Activated naive CD4-positive, alpha-beta T cell treated with anti-CD3 and anti-CD28 coated beads, Interleukin-2, amount 10 ng/mL, durations not matched to agents 7 days and 5 days (primary cell): Measurements from ENCODE around the gene MORN2.

ENCODE experiments used
- CTCF ChIA-PET: fragments of 350-600 bp; sonication (Branson Sonifier 250); formaldehyde crosslinking; loops from one replicate; lab custom pipeline; 2021; ENCODE audit warnings: antibody characterized with exemption; lab: Charles Lee
- DNase-seq: peaks from one replicate; pipeline ENCODE4 v3.0.0-alpha.2; 2020
- H3K27ac Mint-ChIP-seq: one replicate; pipeline ENCODE4 v1.8.0; 2021; ENCODE audit warnings: mild to moderate bottlenecking, moderate library complexity, mixed read lengths
- H3K27me3 Mint-ChIP-seq: one replicate; pipeline ENCODE4 v1.8.0; 2021; ENCODE audit warnings: mild to moderate bottlenecking, mixed read lengths
- H3K36me3 Mint-ChIP-seq: one replicate; pipeline ENCODE4 v1.8.0; 2021; ENCODE audit warnings: mixed read lengths
- H3K4me1 Mint-ChIP-seq: one replicate; pipeline ENCODE4 v1.8.0; 2021; ENCODE audit warnings: mixed read lengths
- H3K4me3 Mint-ChIP-seq: one replicate; pipeline ENCODE4 v1.8.0; 2021; ENCODE audit warnings: mild to moderate bottlenecking, moderate library complexity, mixed read lengths
- H3K9me3 Mint-ChIP-seq: one replicate; pipeline ENCODE4 v1.8.0; 2021; ENCODE audit warnings: mixed read lengths

Gene MORN2

DNA sequence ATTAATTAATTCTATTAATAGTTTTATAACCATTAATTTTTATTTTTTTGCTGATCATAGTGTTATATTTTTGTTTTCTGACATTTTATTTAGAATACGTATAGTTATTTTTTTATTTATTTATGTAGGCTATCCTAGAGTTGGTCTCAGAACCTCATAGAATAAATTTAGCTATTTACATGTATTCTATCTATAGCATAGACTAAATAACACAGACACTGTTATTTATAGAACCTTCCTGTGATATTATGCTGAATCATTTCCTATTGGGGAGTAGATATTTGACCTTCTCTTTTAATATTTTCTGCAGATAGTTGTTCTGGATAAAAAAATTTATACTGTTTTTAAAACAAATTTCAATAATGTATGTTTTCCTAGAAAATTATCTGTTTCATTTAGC is 34.1 kb downstream of the MORN2 start:
- no peak for DNase-seq
- Mint-ChIP-seq H3K27me3 (peaks cover 5% of the 10 kb centered on the region), H3K4me1 (peaks cover 6% of the 10 kb centered on the region), H3K4me3 (no peak overlapping the region), H3K9me3 (no peaks in the 10 kb centered on the region), H3K27ac (no peak overlapping the region), H3K36me3 (no peaks in the 10 kb centered on the region)
- CTCF ChIA-PET, result interaction anchor here (1.0 to 1.1 kb wide), 2 partner anchors 9 to 38 kb away, joined by 3 read pairs; no protein-coding TSS in a partner anchor

DNA sequence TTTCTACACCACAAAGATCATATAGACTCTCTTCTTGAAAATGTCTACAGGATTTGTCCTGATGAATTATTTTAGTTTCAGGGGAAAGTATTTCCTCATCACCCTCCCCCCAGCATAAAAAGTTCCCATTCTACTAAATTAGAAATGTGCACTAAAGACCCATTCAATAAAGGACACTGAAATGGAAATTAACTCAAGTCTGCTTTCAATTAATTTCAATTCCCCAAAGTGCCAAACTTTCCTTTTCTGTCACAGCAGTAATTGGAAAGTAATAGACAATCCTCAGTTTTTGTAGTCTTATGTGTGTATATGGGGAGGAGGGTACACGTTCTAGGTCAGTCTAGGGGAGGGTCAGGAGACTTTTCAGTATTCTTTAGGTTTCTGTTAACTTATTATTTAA is 35.4 kb downstream of the MORN2 start:
- no peaks in the 10 kb centered on the region for H3K36me3 Mint-ChIP-seq
- H3K27ac Mint-ChIP-seq, result no peak overlapping the region
- CTCF ChIA-PET, result no interaction called here
- H3K4me1 Mint-ChIP-seq, result peaks cover 6% of the 10 kb centered on the region
- H3K9me3 Mint-ChIP-seq, result no peaks in the 10 kb centered on the region
- DNase-seq, result no peak
- H3K27me3 Mint-ChIP-seq, result peaks cover 5% of the 10 kb centered on the region
- H3K4me3 Mint-ChIP-seq, result no peak overlapping the region

DNA sequence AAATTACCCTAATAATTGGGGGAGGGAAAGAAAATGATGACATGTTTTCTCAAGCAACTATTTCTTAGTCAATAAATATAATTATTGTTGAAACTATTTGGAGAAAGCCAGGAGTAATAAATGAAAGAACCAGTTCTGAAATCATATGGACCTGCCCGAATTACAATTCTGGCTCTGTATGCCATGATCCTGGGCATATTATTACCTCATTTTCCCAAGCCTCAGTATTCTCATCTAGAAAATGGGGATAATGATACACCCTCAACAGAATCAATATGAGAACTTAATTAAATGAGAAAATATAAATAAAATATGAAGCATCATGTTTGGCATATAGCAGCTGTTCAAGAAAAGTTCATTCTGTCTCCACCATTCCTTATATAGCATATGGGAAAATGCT is 36.8 kb downstream of the MORN2 start:
- no peak overlapping the region for H3K27ac Mint-ChIP-seq
- peaks cover 6% of the 10 kb centered on the region for H3K4me1 Mint-ChIP-seq
- CTCF ChIA-PET, result interaction anchor here (0.7 kb wide), 1 partner anchor 352 kb away, joined by 3 read pairs; no protein-coding TSS in a partner anchor
- H3K27me3 Mint-ChIP-seq, result peaks cover 4% of the 10 kb centered on the region
- DNase-seq, result no peak
- H3K9me3 Mint-ChIP-seq, result no peaks in the 10 kb centered on the region
- no peak overlapping the region for H3K4me3 Mint-ChIP-seq
- no peaks in the 10 kb centered on the region for H3K36me3 Mint-ChIP-seq

DNA sequence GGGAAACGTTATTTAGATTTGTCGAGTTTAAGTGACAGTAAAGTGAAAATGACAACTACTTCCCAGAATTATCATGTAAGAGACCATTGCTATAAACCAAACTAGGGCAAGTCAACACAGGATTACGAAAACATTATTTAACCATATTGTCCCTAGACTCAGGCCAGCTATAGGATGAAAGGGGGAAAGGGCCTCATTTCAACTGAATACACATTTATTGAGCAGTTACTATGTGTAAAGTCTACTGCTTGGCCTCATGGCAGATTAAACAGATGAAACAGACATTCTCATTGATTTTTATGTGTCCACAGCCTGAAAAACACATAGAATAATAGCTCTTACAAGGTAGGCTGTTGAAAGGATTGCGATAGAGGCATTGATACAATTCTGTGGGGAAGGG is 46.6 kb downstream of the MORN2 start:
- Mint-ChIP-seq H3K4me3 (no peak overlapping the region), H3K27me3 (peaks cover 10% of the 10 kb centered on the region), H3K36me3 (no peaks in the 10 kb centered on the region), H3K4me1 (no peaks in the 10 kb centered on the region), H3K27ac (no peak overlapping the region), H3K9me3 (no peaks in the 10 kb centered on the region)
- CTCF ChIA-PET, result no interaction called here
- no peak for DNase-seq

DNA sequence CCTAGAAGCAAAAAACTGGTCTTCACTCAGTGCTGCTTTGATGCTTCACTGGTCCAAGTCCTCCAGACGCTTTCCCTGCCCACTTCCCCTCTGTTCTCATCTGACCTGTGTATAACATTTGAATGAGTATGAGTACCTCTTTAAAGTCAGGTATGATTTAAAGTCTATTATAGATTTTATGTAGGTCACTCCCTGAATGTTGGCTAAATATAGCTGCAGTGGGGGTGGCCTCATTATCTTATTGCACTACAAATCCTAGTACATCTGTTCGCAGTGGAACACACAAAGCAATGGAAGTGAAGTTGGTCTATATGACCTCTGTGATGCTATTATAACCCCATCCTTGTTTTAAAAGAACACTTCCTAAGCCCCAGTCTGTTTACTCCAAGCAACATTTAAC is 47.1 kb downstream of the MORN2 start:
- peaks cover 10% of the 10 kb centered on the region for H3K27me3 Mint-ChIP-seq
- no peaks in the 10 kb centered on the region for H3K36me3 Mint-ChIP-seq
- CTCF ChIA-PET, result no interaction called here
- H3K27ac Mint-ChIP-seq, result no peak overlapping the region
- H3K4me3 Mint-ChIP-seq, result no peak overlapping the region
- no peaks in the 10 kb centered on the region for H3K4me1 Mint-ChIP-seq
- DNase-seq, result no peak
- H3K9me3 Mint-ChIP-seq, result no peaks in the 10 kb centered on the region

DNA sequence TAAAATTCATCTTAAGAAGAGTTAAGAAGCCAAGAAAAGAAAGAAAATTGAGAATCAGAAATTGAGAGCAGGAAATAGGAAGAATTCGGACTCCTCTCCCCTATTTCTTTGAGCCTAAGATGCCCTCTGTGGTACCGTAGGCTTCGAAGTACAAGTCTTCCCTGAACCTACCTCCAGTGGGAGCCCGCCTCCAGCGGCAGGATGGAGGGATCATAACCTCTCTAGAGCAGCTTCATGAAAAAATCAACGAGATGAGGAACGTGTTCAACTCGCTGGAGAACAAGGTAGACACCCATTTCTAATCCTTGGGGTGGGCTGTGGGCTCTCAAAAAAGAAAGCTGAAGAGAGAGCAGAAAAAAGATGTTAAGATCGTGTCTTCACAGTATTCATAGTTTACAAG is 50.2 kb downstream of the MORN2 start:
- Mint-ChIP-seq H3K27ac (no peak overlapping the region), H3K9me3 (no peaks in the 10 kb centered on the region), H3K36me3 (no peaks in the 10 kb centered on the region), H3K4me3 (no peak overlapping the region), H3K4me1 (no peaks in the 10 kb centered on the region), H3K27me3 (peaks cover 10% of the 10 kb centered on the region)
- CTCF ChIA-PET, result no interaction called here
- DNase-seq, result no peak

DNA sequence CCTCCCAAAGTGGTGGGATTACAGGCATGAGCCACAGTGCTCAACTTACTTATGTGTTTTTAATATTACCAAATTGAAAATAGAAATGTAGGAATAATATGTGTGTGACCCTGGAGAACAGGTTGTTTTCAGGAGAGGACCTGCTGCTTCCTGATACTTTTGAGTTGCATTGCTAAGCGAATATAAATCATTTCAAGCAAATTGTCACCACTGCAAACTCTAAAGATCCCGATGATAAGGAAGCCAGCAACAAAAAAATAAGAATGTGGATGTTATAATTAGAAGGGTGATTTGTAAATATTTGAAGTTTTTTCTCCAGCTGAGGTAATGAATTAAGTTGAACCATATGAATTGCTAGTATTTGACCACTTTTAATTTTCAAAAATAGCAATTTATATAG is 54.8 kb downstream of the MORN2 start:
- CTCF ChIA-PET, result no interaction called here
- no peak overlapping the region for H3K27ac Mint-ChIP-seq
- no peaks in the 10 kb centered on the region for H3K4me1 Mint-ChIP-seq
- no peaks in the 10 kb centered on the region for H3K36me3 Mint-ChIP-seq
- no peak overlapping the region for H3K4me3 Mint-ChIP-seq
- no peak for DNase-seq
- H3K9me3 Mint-ChIP-seq, result no peaks in the 10 kb centered on the region
- H3K27me3 Mint-ChIP-seq, result peaks cover 15% of the 10 kb centered on the region
